Ovary (tissue), 9 donors: ENCODE data around the gene SKIL. TPM values are rescaled to one million over a fixed set of nuclear protein-coding genes. Genes with fewer than 3 reads are reported as not detected.

Experiments used
- DNase-seq, 5 donors: peaks; one replicate each; pipeline ENCODE4 v3.0.0-alpha.2; 2019 to 2020
- H3K27ac ChIP-seq, 2 donors: fragments of 200-600 bp; one replicate each; pipeline versions ENCODE4 v1.5.1 to v1.8.0; 2019 to 2022
- H3K27me3 ChIP-seq: fragments of 200-600 bp; one replicate; pipeline ENCODE4 v1.8.0; 2022
- H3K36me3 ChIP-seq: fragments of 200-600 bp; sonication (generic); one replicate; pipeline ENCODE4 v1.5.1; 2019
- H3K4me1 ChIP-seq: one replicate; pipeline ENCODE4 v1.8.1; 2013; ENCODE audit warnings: mild to moderate bottlenecking, moderate library complexity; ENCODE audit not compliant: insufficient read depth
- H3K4me3 ChIP-seq: fragments of 200-600 bp; sonication (generic); one replicate; pipeline ENCODE4 v1.5.1; 2017
- H3K9me3 ChIP-seq, 2 donors: fragments of 200-600 bp in 1 of 2; sonication (generic) in 1 of 2; one replicate each; pipeline versions ENCODE4 v1.5.1 to v1.8.1; 2013 to 2019; ENCODE audit warnings: mild to moderate bottlenecking in 1 of 2, moderate library complexity in 1 of 2
- CTCF ChIP-seq, 3 donors: fragments of 450-650 bp in 2 of 3; fragments of 200-600 bp in 1 of 3; IDR thresholded peaks; one replicate each; pipeline versions ENCODE4 v1.5.1 to v1.8.0; 2016 to 2022; ENCODE audit warnings: antibody characterized with exemption in 3 of 3, mild to moderate bottlenecking in 1 of 3
- EP300 ChIP-seq: sonication (generic); formaldehyde crosslinking; IDR thresholded peaks from one replicate; pipeline ENCODE4 v1.6.1; 2017; ENCODE audit warnings: antibody characterized with exemption
- POLR2A ChIP-seq: fragments of 450-650 bp; IDR thresholded peaks from one replicate; pipeline ENCODE4 v1.6.1; 2017; ENCODE audit warnings: antibody characterized with exemption, mild to moderate bottlenecking, moderate library complexity
- WGBS, 3 donors: extraction: QIAGEN DNeasy Blood & Tissue Kit in 1 of 3; methylation state at CpG; one replicate each; pipeline versions ENCODE4 v1.1.5 to v1.1.7; 2013 to 2017; 5-methylcytosine and 5-hydroxymethylcytosine counted together
- intact Hi-C, 4 donors: fragments of 100-400 bp; cut with DNase I; formaldehyde crosslinking; loops; one replicate each; pipeline versions ENCODE4 v1.11.0 to v1.15.1; 2022 to 2023
- polyA plus RNA-seq, 2 donors: library from polyadenylated mRNA; stranded (reverse); fragments of 200-250 nt in 1 of 2; fragments of 350-450 nt in 1 of 2; fragmentation: Illumina TruSeq in 1 of 2; extraction: RNeasy Lipid Tissue Mini Kit (QIAGEN cat#74804) in 1 of 2; gene quantifications; one replicate each; pipeline ENCODE4 v1.2.3, GENCODE V29; 2013 to 2014
- total RNA-seq, 7 donors: library from RNA; depleted of rRNA in 2 of 7; stranded (reverse); fragments of >200 nt in 2 of 7; fragmentation: NEBNext Ultra II Directional in 3 of 7; extraction: Animal tissue kit (Norgen Biotek cat#: 25700) in 3 of 7; gene quantifications; one replicate each; pipeline versions ENCODE4 v1.1.0 to v1.2.4, GENCODE V29; 2016 to 2023
- donor health status: DM: no; HTN: no; CAD: no; lungs with moderate emphysema.
- donor health status: DM: no; HTN: no; CAD: no.
- donor health status: Bipolar disorder and iron deficiency.
- donor health status: DM: yes; HTN: yes; CAD: no.
- donor health status: DM: no; HTN: no; CAD: no.
- donor health status: DM: yes; HTN: yes; CAD: no.

The SKIL gene
- total and polyA plus RNA-seq, 9 donors, result 8.2 to 57.8 (median 47.4) TPM

GRCh38 chr3:170350515-170351413 is 6.8 kb upstream of the SKIL start:
- no peaks in the 10 kb centered on the region for H3K27me3 ChIP-seq
- no peaks in the 10 kb centered on the region for H3K9me3 ChIP-seq
- intact Hi-C loops, result loop anchor here in 2 of 4 donors (10.0 kb wide), 2 partner anchors 166 to 576 kb away; partner anchors contain the start of genes PHC3 (in 2 of the 2) and MYNN (in 1 of the 2)
- H3K4me1 ChIP-seq, result peaks cover 1% of the 10 kb centered on the region
- H3K27ac ChIP-seq, result no peak overlapping the region
- TF ChIP-seq EP300, result no peak
- WGBS, 3 donors, result 70 to 71% (median 71%) methylated on average over 8 of the region's 8 CpGs
- no peak for DNase-seq
- no peaks in the 10 kb centered on the region for H3K36me3 ChIP-seq
- no peak overlapping the region for H3K4me3 ChIP-seq

- DNase-seq, result no peak
- Histone ChIP-seq H3K27me3 (no peaks in the 10 kb centered on the region), H3K4me3 (no peak overlapping the region), H3K4me1 (peaks cover 1% of the 10 kb centered on the region), H3K27ac (no peak overlapping the region), H3K36me3 (no peaks in the 10 kb centered on the region), H3K9me3 (no peaks in the 10 kb centered on the region)
- no peak for TF ChIP-seq EP300
- 76 to 88% (median 82%) methylated on average over 7 of the region's 7 CpGs for WGBS, 3 donors
- intact Hi-C loops, result loop anchor here in 2 of 4 donors (10.0 kb wide), 2 partner anchors 168 to 578 kb away; partner anchors contain the start of genes PHC3 (in 2 of the 2) and MYNN (in 1 of the 2)
Measured at GRCh38 chr3:170352936-170353335, 4.6 kb upstream of the SKIL start.

GRCh38 chr3:170353485-170353884 is 4.0 kb upstream of the SKIL start:
- Histone ChIP-seq H3K4me3 (no peak overlapping the region), H3K4me1 (peaks cover 1% of the 10 kb centered on the region), H3K36me3 (no peaks in the 10 kb centered on the region), H3K9me3 (no peaks in the 10 kb centered on the region), H3K27me3 (no peaks in the 10 kb centered on the region), H3K27ac (no peak overlapping the region)
- intact Hi-C loops, result loop anchor here in 2 of 4 donors (10.0 kb wide), 2 partner anchors 169 to 579 kb away; partner anchors contain the start of genes PHC3 (in 2 of the 2) and MYNN (in 1 of the 2)
- TF ChIP-seq EP300 (no peak), CTCF (IDR thresholded peaks at IDR 0.05) (no peak), POLR2A (no peak)
- no peak for DNase-seq

- no peak overlapping the region for H3K4me3 ChIP-seq
- H3K4me1 ChIP-seq, result peaks cover 1% of the 10 kb centered on the region
- WGBS, 3 donors, result 92 to 96% (median 94%) methylated on average over 4 of the region's 4 CpGs
- no peaks in the 10 kb centered on the region for H3K9me3 ChIP-seq
- no peaks in the 10 kb centered on the region for H3K36me3 ChIP-seq
- intact Hi-C loops, result loop anchor here in 3 of 4 donors (5.0 to 10.0 kb wide), 6 partner anchors 42 to 1903 kb away; partner anchors contain the start of genes PHC3 (in 2 of the 3), CLDN11 (in 1 of the 3), MYNN (in 1 of the 3) and SEC62 (in 1 of the 3)
- no peak for DNase-seq
- no peaks in the 10 kb centered on the region for H3K27me3 ChIP-seq
- H3K27ac ChIP-seq, result no peak overlapping the region
- TF ChIP-seq POLR2A, result no peak
- TF ChIP-seq EP300, result no peak
Measured at GRCh38 chr3:170354760-170355159, 2.8 kb upstream of the SKIL start.

GRCh38 chr3:170355738-170356595 is 1.5 kb upstream of the SKIL start:
- H3K27me3 ChIP-seq, result no peaks in the 10 kb centered on the region
- peak overlapping the region; percentile 79 for H3K4me3 ChIP-seq
- peak; percentile 47 to 72 (median 58) for DNase-seq
- peaks cover 5% of the 10 kb centered on the region for H3K4me1 ChIP-seq
- 1 to 2% (median 2%) methylated on average over 22 of the region's 22 CpGs for WGBS, 3 donors
- no peak for TF ChIP-seq CTCF (IDR thresholded peaks at IDR 0.05)
- TF ChIP-seq POLR2A, result no peak
- no peak for TF ChIP-seq EP300
- H3K9me3 ChIP-seq, result no peaks in the 10 kb centered on the region
- H3K27ac ChIP-seq, result peak overlapping the region; percentile 99 to 100
- H3K36me3 ChIP-seq, result no peaks in the 10 kb centered on the region
- intact Hi-C loops, result loop anchor here in 3 of 4 donors (5.0 to 10.0 kb wide), 6 partner anchors 44 to 1901 kb away; partner anchors contain the start of genes PHC3 (in 2 of the 3), CLDN11 (in 1 of the 3), MYNN (in 1 of the 3) and SEC62 (in 1 of the 3)
